Kidney (tissue), 14 donors: ENCODE measurements around the gene PRR5L. TPM values are rescaled to one million over a fixed set of nuclear protein-coding genes. Genes with fewer than 3 reads are reported as not detected.

ENCODE experiments used
- DNase-seq, 5 donors: peaks; one replicate each; pipeline ENCODE4 v3.0.0-alpha.2; 2013 to 2020
- FAIRE-seq: peaks from 2 replicates; lab custom pipeline; 2012; peaks lifted over from hg19 to GRCh38; lab: Jason Lieb, UNC
- H3K27ac ChIP-seq, 2 donors: one replicate each; pipeline ENCODE4 v1.7.0; 2013; ENCODE audit warnings: low read depth in 2 of 2, low read length in 2 of 2, inconsistent platforms in 1 of 2
- H3K27me3 ChIP-seq: one replicate; pipeline ENCODE4 v1.7.1; 2013; ENCODE audit warnings: low read length, inconsistent platforms; ENCODE audit not compliant: control insufficient read depth, insufficient read depth
- H3K36me3 ChIP-seq, 3 donors: one replicate each; pipeline versions ENCODE4 v1.7.0 to v1.7.1; 2013; ENCODE audit warnings: low read length in 3 of 3, control low read depth in 1 of 3, inconsistent platforms in 1 of 3; ENCODE audit not compliant: insufficient read depth in 3 of 3, control insufficient read depth in 2 of 3
- H3K4me1 ChIP-seq, 3 donors: one replicate each; pipeline versions ENCODE4 v1.7.0 to v1.7.1; 2013; ENCODE audit warnings: low read length in 3 of 3, inconsistent platforms in 1 of 3, low read depth in 1 of 3; ENCODE audit not compliant: control insufficient read depth in 2 of 3, insufficient read depth in 2 of 3
- H3K4me3 ChIP-seq, 3 donors: one replicate each; pipeline versions ENCODE4 v1.7.0 to v1.8.1; 2013; ENCODE audit warnings: low read length in 3 of 3, control low read depth in 1 of 3, inconsistent platforms in 1 of 3
- H3K9ac ChIP-seq, 3 donors: one replicate each; pipeline versions ENCODE4 v1.7.0 to v1.7.1; 2013; ENCODE audit warnings: low read length in 3 of 3, control low read depth in 1 of 3, inconsistent platforms in 1 of 3
- H3K9me3 ChIP-seq, 3 donors: one replicate each; pipeline versions ENCODE4 v1.7.0 to v1.7.1; 2013; ENCODE audit warnings: low read length in 3 of 3, control low read depth in 1 of 3, inconsistent platforms in 1 of 3; ENCODE audit not compliant: control insufficient read depth in 2 of 3, insufficient read depth in 1 of 3
- CTCF ChIP-seq: IDR thresholded peaks from 3 replicates; pipeline ENCODE4 v1.5.1; 2012; ENCODE audit warnings: mild to moderate bottlenecking, moderate library complexity, borderline replicate concordance; ENCODE audit not compliant: insufficient read depth; ENCODE audit errors: extremely low read depth
- intact Hi-C: fragments of 100-400 bp; cut with DNase I; formaldehyde crosslinking; loops from one replicate; pipeline ENCODE4 v1.11.1; 2022
- polyA plus RNA-seq: library from polyadenylated mRNA; stranded (reverse); fragments of 350-450 nt; fragmentation: Illumina TruSeq; extraction: RNeasy Lipid Tissue Mini Kit (QIAGEN cat#74804); gene quantifications from one replicate; pipeline ENCODE4 v1.2.3, GENCODE V29; 2014; ENCODE audit warnings: low read depth, low replicate concordance; ENCODE audit not compliant: insufficient read depth
- total RNA-seq: library from RNA; stranded (reverse); fragmentation: NEBNext Ultra II Directional; extraction: Animal tissue kit (Norgen Biotek cat#: 25700); gene quantifications from one replicate; pipeline ENCODE4 v1.2.1, GENCODE V29; 2021
- donor health status: control.
- donor health status: control.
- donor health status: control.
- donor health status: control.
- donor health status: control.
- donor health status: DM: yes; HTN: yes; CAD: no.
- donor health status: Normal renal cell carcinoma (clear cell type).

The PRR5L gene
- total and polyA plus RNA-seq, 2 donors from 2014 or later = 6.3 to 17.5 TPM

GRCh38 chr11:36469881-36470802 is 174.1 kb downstream of the PRR5L start:
- Histone ChIP-seq H3K27ac (no peak overlapping the region), H3K9me3 (no peaks in the 10 kb centered on the region), H3K9ac (no peak overlapping the region), H3K4me1 (no peaks in the 10 kb centered on the region), H3K27me3 (no peaks in the 10 kb centered on the region), H3K4me3 (no peak overlapping the region), H3K36me3 (no peaks in the 10 kb centered on the region)
- DNase-seq = no peak
- intact Hi-C loops = loop anchor here (10.0 kb wide), 1 partner anchor 175 kb away; the partner anchor contains the start of gene PRR5L
- FAIRE-seq = no peak
- no peak for TF ChIP-seq CTCF

- H3K4me1 ChIP-seq = no peaks in the 10 kb centered on the region
- H3K36me3 ChIP-seq = no peaks in the 10 kb centered on the region
- H3K4me3 ChIP-seq = no peak overlapping the region
- no peaks in the 10 kb centered on the region for H3K9me3 ChIP-seq
- H3K27ac ChIP-seq = no peak overlapping the region
- intact Hi-C loops = loop anchor here (10.0 kb wide), 1 partner anchor 177 kb away; the partner anchor contains the start of gene PRR5L
- TF ChIP-seq CTCF = no peak
- no peak for FAIRE-seq
- no peak for DNase-seq
- H3K9ac ChIP-seq = no peak overlapping the region
- no peaks in the 10 kb centered on the region for H3K27me3 ChIP-seq
These were observed 175.5 kb downstream of the PRR5L start for GRCh38 chr11:36471577-36471976.

- no peak overlapping the region for H3K4me3 ChIP-seq
- FAIRE-seq (no peak), DNase-seq (no peak)
- H3K27ac ChIP-seq = no peak overlapping the region
- no peaks in the 10 kb centered on the region for H3K36me3 ChIP-seq
- no peaks in the 10 kb centered on the region for H3K27me3 ChIP-seq
- TF ChIP-seq CTCF = no peak
- intact Hi-C loops = loop anchor here (10.0 kb wide), 1 partner anchor 180 kb away; the partner anchor contains the start of gene PRR5L
- no peaks in the 10 kb centered on the region for H3K9me3 ChIP-seq
- H3K9ac ChIP-seq = no peak overlapping the region
- H3K4me1 ChIP-seq = no peaks in the 10 kb centered on the region
These were observed 179.1 kb downstream of the PRR5L start for GRCh38 chr11:36475192-36475591.
